Smooth muscle cell (in vitro differentiated cells): ENCODE data around the gene CLBA1. TPM values are rescaled to one million over a fixed set of nuclear protein-coding genes. Genes with fewer than 3 reads are reported as not detected.
"Not testable (repeated sequence)": the region's sequence is repeated elsewhere in the genome, so short reads cannot be mapped to it uniquely, and the experiment has no call there.

Experiments used
- DNase-seq: peaks from one replicate; lab custom pipeline; 2025; ENCODE audit not compliant: unreplicated experiment; lab: John Stamatoyannopoulos, UW
- H2AFZ ChIP-seq: fragments of 200-600 bp; sonication (generic); 2 replicates; pipeline ENCODE4 v1.6.0; 2016; ENCODE audit warnings: antibody characterized with exemption, low read depth, mild to moderate bottlenecking
- H3F3A ChIP-seq: fragments of 200-600 bp; sonication (generic); 2 replicates; pipeline ENCODE4 v1.6.0; 2017; ENCODE audit warnings: antibody characterized with exemption, low read depth
- H3K27ac ChIP-seq: fragments of 200-600 bp; sonication (generic); 2 replicates; pipeline ENCODE4 v1.5.1; 2016; ENCODE audit warnings: low read depth, mild to moderate bottlenecking
- H3K27me3 ChIP-seq: fragments of 200-600 bp; sonication (generic); 2 replicates; pipeline ENCODE4 v1.6.1; 2016; ENCODE audit warnings: low read depth, mild to moderate bottlenecking
- H3K36me3 ChIP-seq: fragments of 200-600 bp; sonication (generic); 2 replicates; pipeline ENCODE4 v1.5.1; 2016; ENCODE audit warnings: low read depth
- H3K4me1 ChIP-seq: fragments of 200-600 bp; sonication (generic); 2 replicates; pipeline ENCODE4 v1.5.1; 2016; ENCODE audit warnings: low read depth
- H3K4me2 ChIP-seq: fragments of 200-600 bp; sonication (generic); 2 replicates; pipeline ENCODE4 v1.6.0; 2016; ENCODE audit warnings: mild to moderate bottlenecking
- H3K4me3 ChIP-seq: fragments of 200-600 bp; sonication (generic); 2 replicates; pipeline ENCODE4 v1.5.1; 2016; ENCODE audit warnings: mild to moderate bottlenecking
- H3K79me2 ChIP-seq: fragments of 200-600 bp; sonication (generic); 2 replicates; pipeline ENCODE4 v1.6.0; 2016; ENCODE audit warnings: low read depth, mild to moderate bottlenecking
- H3K9ac ChIP-seq: fragments of 200-600 bp; sonication (generic); 2 replicates; pipeline ENCODE4 v1.6.0; 2016; ENCODE audit warnings: low read depth
- H3K9me3 ChIP-seq: fragments of 200-600 bp; sonication (generic); replicated peaks from 2 replicates; pipeline ENCODE4 v1.5.1; 2016; ENCODE audit warnings: low read depth
- H4K20me1 ChIP-seq: fragments of 200-600 bp; sonication (generic); 2 replicates; pipeline ENCODE4 v1.6.0; 2016; ENCODE audit warnings: low read depth
- CTCF ChIP-seq: fragments of 200-600 bp; sonication (generic); IDR thresholded peaks from 2 replicates; pipeline ENCODE4 v1.5.1; 2017; ENCODE audit warnings: borderline replicate concordance, mild to moderate bottlenecking, antibody characterized with exemption; ENCODE audit not compliant: insufficient read depth, poor library complexity, severe bottlenecking
- WGBS: methylation state at CpG from one replicate; pipeline ENCODE4 v1.1.7; 2016; ENCODE audit warnings: low lambda C conversion rate; 5-methylcytosine and 5-hydroxymethylcytosine counted together
- polyA plus RNA-seq: library from polyadenylated mRNA; unstranded; fragments of >200 nt; fragmentation: Nextera tagmentation; extraction: Ambion mirVana; gene quantifications from 2 replicates; pipeline ENCODE4 v1.2.1, GENCODE V29; 2016
- total RNA-seq: library from RNA; depleted of rRNA; stranded (reverse); fragments of >200 nt; gene quantifications from 2 replicates; pipeline ENCODE4 v1.2.3, GENCODE V29; 2014

The CLBA1 gene
- total and polyA plus RNA-seq, 2 experiments from 2014 or later = 5.0 to 8.7 TPM

GRCh38 chr14:105034315-105035039 lies 48.9 kb downstream of the CLBA1 start:
- TF ChIP-seq CTCF = no peak
- H3K27ac ChIP-seq = no peak overlapping the region
- 86% methylated on average over 17 of the region's 17 CpGs for WGBS
- H3K4me2 ChIP-seq = peak overlapping the region; percentile 80
- H3K9ac ChIP-seq = peak overlapping the region; percentile 90
- no peak for DNase-seq
- H3K4me3 ChIP-seq = no peak overlapping the region
- no peaks in the 10 kb centered on the region for H3K9me3 ChIP-seq
- H3F3A ChIP-seq = no peaks in the 10 kb centered on the region
- H4K20me1 ChIP-seq = no peaks in the 10 kb centered on the region
- H2AFZ ChIP-seq = no peak overlapping the region
- no peaks in the 10 kb centered on the region for H3K79me2 ChIP-seq
- H3K4me1 ChIP-seq = peaks cover 4% of the 10 kb centered on the region
- no peaks in the 10 kb centered on the region for H3K27me3 ChIP-seq
- no peaks in the 10 kb centered on the region for H3K36me3 ChIP-seq

GRCh38 chr14:105035616-105036015 lies 50.0 kb downstream of the CLBA1 start:
- H2AFZ ChIP-seq, H3K27ac ChIP-seq, H3F3A ChIP-seq, H3K9me3 ChIP-seq, DNase-seq, H4K20me1 ChIP-seq, H3K36me3 ChIP-seq, H3K27me3 ChIP-seq, H3K4me1 ChIP-seq, H3K4me2 ChIP-seq, H3K9ac ChIP-seq, H3K4me3 ChIP-seq, H3K79me2 ChIP-seq: not testable (repeated sequence)
- 95% methylated on average over 2 of the region's 2 CpGs for WGBS

- 37% methylated on average over 13 of the region's 14 CpGs for WGBS
- no peaks in the 10 kb centered on the region for H4K20me1 ChIP-seq
- peak overlapping the region; percentile 15 for H3K4me2 ChIP-seq
- H3K4me1 ChIP-seq = peaks cover 4% of the 10 kb centered on the region
- H3F3A ChIP-seq = no peaks in the 10 kb centered on the region
- peaks cover 5% of the 10 kb centered on the region for H3K27me3 ChIP-seq
- H3K36me3 ChIP-seq = no peaks in the 10 kb centered on the region
- no peak for TF ChIP-seq CTCF
- no peak overlapping the region for H3K9ac ChIP-seq
- no peak for DNase-seq
- no peaks in the 10 kb centered on the region for H3K9me3 ChIP-seq
- no peak overlapping the region for H2AFZ ChIP-seq
- no peak overlapping the region for H3K4me3 ChIP-seq
- H3K27ac ChIP-seq = no peak overlapping the region
- no peaks in the 10 kb centered on the region for H3K79me2 ChIP-seq
These were observed 54.0 kb downstream of the CLBA1 start for GRCh38 chr14:105039458-105040205.

GRCh38 chr14:105041841-105042765 lies 56.5 kb downstream of the CLBA1 start:
- Histone ChIP-seq H3K9me3 (no peaks in the 10 kb centered on the region), H3K9ac (no peak overlapping the region), H2AFZ (no peak overlapping the region), H3K27ac (no peak overlapping the region), H3K36me3 (no peaks in the 10 kb centered on the region), H3F3A (no peaks in the 10 kb centered on the region), H3K79me2 (no peaks in the 10 kb centered on the region), H3K27me3 (peaks cover 5% of the 10 kb centered on the region), H3K4me2 (no peak overlapping the region), H4K20me1 (no peaks in the 10 kb centered on the region), H3K4me3 (no peak overlapping the region), H3K4me1 (peaks cover 4% of the 10 kb centered on the region)
- 82% methylated on average over 25 of the region's 28 CpGs for WGBS
- TF ChIP-seq CTCF = no peak
- DNase-seq = no peak
